ENCODE measurements around the gene MYOZ3. TPM values are rescaled to one million over a fixed set of nuclear protein-coding genes. Genes with fewer than 3 reads are reported as not detected.

Gene MYOZ3, protein sequence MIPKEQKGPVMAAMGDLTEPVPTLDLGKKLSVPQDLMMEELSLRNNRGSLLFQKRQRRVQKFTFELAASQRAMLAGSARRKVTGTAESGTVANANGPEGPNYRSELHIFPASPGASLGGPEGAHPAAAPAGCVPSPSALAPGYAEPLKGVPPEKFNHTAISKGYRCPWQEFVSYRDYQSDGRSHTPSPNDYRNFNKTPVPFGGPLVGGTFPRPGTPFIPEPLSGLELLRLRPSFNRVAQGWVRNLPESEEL
- total RNA-seq (2014; rRNA removed; shearing (Covaris generic)): 0.13 and 0.32 TPM in 2 replicates
- polyA plus RNA-seq (2016; fragmentation: Nextera tagmentation; extraction: Ambion mirVana): 0.18 and 0.71 TPM in 2 replicates

DNA sequence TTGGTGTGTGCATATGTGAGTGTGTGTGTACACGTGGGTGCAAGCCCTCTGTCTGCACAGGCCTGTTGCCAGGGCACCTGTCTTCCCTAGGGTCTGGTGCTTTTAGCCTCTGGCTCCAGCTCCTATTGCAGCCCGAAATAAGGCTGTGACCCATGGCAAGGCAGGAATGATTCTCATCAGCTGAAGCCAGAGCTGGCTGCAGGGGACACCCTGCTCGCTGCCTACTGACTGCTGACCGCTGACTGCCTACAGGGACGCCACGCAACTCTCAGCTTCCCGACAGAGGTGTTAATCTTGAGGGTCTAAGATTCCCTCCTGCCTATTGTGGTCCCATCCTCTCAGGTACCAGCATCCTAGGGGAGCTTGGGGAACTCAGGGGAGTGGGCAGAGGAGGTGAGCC, at the start of gene MYOZ3:
Gene MYOZ3, plus strand, starts transcription at position 166 of the 400 bp plus-strand sequence. CDS start 1,691 bp downstream, outside the sequence.
- no peak within 1 kb of the TSS for H3K4me2 ChIP-seq (ENCODE audit: unreplicated experiment)
- no peaks in the 10 kb centered on the region for H3K36me3 ChIP-seq (ENCODE audit: low read depth)
- 0 out of 2 replicates have a peak, but pooled peaks cover 5% of the 10 kb centered on the region for H3F3A ChIP-seq (ENCODE audit: insufficient read depth)
- no peak within 1 kb of the TSS for H3K9ac ChIP-seq
- no peak within 1 kb of the TSS for H3K27ac ChIP-seq
- no peak within 1 kb of the TSS for H2AFZ ChIP-seq
- 0 out of 2 replicates have a peak, but pooled peaks cover 2% of the 10 kb centered on the region for H3K4me1 ChIP-seq (ENCODE audit: insufficient read depth)
- no peaks in the 10 kb centered on the region for H3K9me3 ChIP-seq (ENCODE audit: low read depth)
- H3K9me2 ChIP-seq (ENCODE audit: insufficient read depth): no peaks in the 10 kb centered on the region
- in situ Hi-C loops (cut with MboI): no loop called here
- no peaks in the 10 kb centered on the region for H4K20me1 ChIP-seq (ENCODE audit: insufficient read depth)
- WGBS, 2 experiments (ENCODE audit: low coverage in 1 of 2, low lambda C conversion rate in 2 of 2, missing lambda C conversion rate in 2 of 2): 49 to 57% methylated on average over 7 of the region's 7 CpGs
- no peaks in the 10 kb centered on the region for H3K27me3 ChIP-seq (replicated peaks; ENCODE audit: insufficient read depth)
- no peak within 1 kb of the TSS for H3K4me3 ChIP-seq
- TF ChIP-seq EZH2phosphoT487 (IDR thresholded peaks at IDR 0.05; ENCODE audit: insufficient read depth, low read depth) (no peak), EZH2 (IDR thresholded peaks at IDR 0.05; ENCODE audit: insufficient read depth, poor library complexity, severe bottlenecking) (no peak)
- no peak for DNase-seq
- H3K79me2 ChIP-seq (ENCODE audit: insufficient read depth): no peaks in the 10 kb centered on the region

- Histone ChIP-seq H3K79me2 (ENCODE audit: insufficient read depth) (no peaks in the 10 kb centered on the region), H2AFZ (no peak overlapping the region), H3K9me3 (ENCODE audit: low read depth) (no peaks in the 10 kb centered on the region), H3K36me3 (ENCODE audit: low read depth) (no peaks in the 10 kb centered on the region), H3K9me2 (ENCODE audit: insufficient read depth) (no peaks in the 10 kb centered on the region), H3K27me3 (replicated peaks; ENCODE audit: insufficient read depth) (no peaks in the 10 kb centered on the region), H3K4me2 (ENCODE audit: unreplicated experiment) (no peak overlapping the region), H3K4me3 (no peak overlapping the region), H3K4me1 (ENCODE audit: insufficient read depth) (peaks cover 13% of the 10 kb centered on the region), H3F3A (ENCODE audit: insufficient read depth) (no peaks in the 10 kb centered on the region), H3K27ac (no peak overlapping the region), H3K9ac (no peak overlapping the region), H4K20me1 (ENCODE audit: insufficient read depth) (no peaks in the 10 kb centered on the region)
- no peak for DNase-seq
- TF ChIP-seq EZH2phosphoT487 (IDR thresholded peaks at IDR 0.05; ENCODE audit: insufficient read depth, low read depth): no peak
- TF ChIP-seq EZH2 (IDR thresholded peaks at IDR 0.05; ENCODE audit: insufficient read depth, poor library complexity, severe bottlenecking): no peak
- in situ Hi-C loops (cut with MboI): no loop called here
- 94% methylated on average over 4 of the region's 4 CpGs for WGBS, 2 experiments (ENCODE audit: low coverage in 1 of 2, low lambda C conversion rate in 2 of 2, missing lambda C conversion rate in 2 of 2)
Measured at GRCh38 chr5:150612405-150612804, 48.6 kb upstream of the MYOZ3 start.

DNA sequence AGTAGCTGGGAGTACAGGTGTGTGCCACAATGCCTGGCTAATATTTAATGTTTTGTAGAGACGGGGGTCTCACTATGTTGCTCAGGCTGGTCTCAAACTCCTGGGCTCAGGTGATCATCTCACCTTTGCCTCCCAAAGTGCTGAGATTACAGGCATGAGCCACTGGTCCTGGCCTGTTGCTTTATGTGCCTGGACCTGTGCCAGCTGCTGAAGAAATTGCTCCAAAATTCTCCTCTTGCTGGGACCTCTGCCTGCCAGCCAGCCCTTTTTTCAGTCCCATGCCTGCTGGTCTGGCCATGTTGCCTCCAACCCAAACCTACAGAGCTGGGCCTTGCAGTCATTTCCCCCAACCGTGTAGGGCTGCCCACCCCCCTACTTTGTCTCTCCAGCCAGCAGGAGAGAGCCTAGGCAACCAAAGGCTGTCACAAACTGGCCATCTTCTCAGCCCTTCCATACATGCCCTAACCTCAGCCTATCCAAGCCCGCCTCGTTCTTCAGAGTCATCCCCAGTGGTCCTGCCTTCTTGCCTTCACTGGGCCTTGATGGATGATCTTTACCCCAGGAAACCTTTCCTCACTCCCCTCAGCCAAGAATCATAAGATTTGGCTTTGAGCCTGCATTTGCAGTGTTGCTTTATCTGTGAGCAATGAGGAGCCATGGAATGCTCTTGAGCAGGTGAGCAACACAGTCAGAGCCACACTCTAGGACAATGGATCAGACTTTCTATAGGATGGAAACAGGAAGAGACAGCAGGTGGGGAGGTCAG, 48.0 kb upstream of the MYOZ3 start:
- Histone ChIP-seq H3K9me2 (ENCODE audit: insufficient read depth) (no peaks in the 10 kb centered on the region), H3K4me3 (no peak overlapping the region), H2AFZ (no peak overlapping the region), H3K27ac (no peak overlapping the region), H3K9ac (no peak overlapping the region), H3F3A (ENCODE audit: insufficient read depth) (no peaks in the 10 kb centered on the region), H3K36me3 (ENCODE audit: low read depth) (no peaks in the 10 kb centered on the region), H3K4me1 (ENCODE audit: insufficient read depth) (peaks cover 13% of the 10 kb centered on the region), H4K20me1 (ENCODE audit: insufficient read depth) (no peaks in the 10 kb centered on the region), H3K9me3 (ENCODE audit: low read depth) (no peaks in the 10 kb centered on the region), H3K79me2 (ENCODE audit: insufficient read depth) (no peaks in the 10 kb centered on the region), H3K27me3 (replicated peaks; ENCODE audit: insufficient read depth) (no peaks in the 10 kb centered on the region), H3K4me2 (ENCODE audit: unreplicated experiment) (no peak overlapping the region)
- no peak for DNase-seq
- in situ Hi-C loops (cut with MboI): no loop called here
- 68 to 70% methylated on average over 4 of the region's 4 CpGs for WGBS, 2 experiments (ENCODE audit: low coverage in 1 of 2, low lambda C conversion rate in 2 of 2, missing lambda C conversion rate in 2 of 2)
- TF ChIP-seq EZH2phosphoT487 (IDR thresholded peaks at IDR 0.05; ENCODE audit: insufficient read depth, low read depth) (no peak), EZH2 (IDR thresholded peaks at IDR 0.05; ENCODE audit: insufficient read depth, poor library complexity, severe bottlenecking) (no peak)

DNA sequence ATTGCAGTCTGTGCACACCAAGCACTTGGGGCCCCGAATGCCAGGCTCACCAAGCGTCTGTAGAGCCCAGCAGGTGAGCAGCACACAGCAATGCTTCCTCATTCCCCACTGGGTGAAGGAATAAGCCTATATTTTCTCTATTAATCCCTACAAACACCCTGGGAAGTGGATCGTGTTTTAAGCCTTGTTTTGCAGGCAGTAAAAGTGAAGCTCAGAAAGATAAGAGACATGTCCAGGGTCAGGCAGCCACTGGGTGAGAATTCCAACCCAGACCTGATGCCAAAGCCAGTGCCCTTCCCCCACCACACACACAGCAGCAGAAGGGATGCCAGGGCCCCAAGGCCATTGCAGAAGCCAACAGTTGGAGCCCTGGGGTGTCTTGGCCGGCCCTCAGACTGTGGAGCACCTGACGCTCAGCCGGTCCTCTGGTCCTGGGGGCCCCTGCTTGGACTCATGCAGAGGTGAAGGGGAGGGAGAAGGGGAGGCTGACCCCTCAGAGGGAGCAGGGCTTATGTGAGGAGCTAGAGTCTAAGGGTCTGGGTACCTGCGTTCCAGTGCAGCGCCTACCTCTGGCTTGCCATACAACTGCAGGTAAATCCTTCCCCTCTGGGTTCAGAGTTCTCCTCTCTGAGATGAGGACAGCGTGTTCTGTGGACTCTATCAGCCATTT, 46.9 kb upstream of the MYOZ3 start:
- no peaks in the 10 kb centered on the region for H3K9me2 ChIP-seq (ENCODE audit: insufficient read depth)
- 88 to 91% methylated on average over 9 of the region's 9 CpGs for whole genome bisulfite sequencing, 2 experiments (ENCODE audit: low coverage in 1 of 2, low lambda C conversion rate in 2 of 2, missing lambda C conversion rate in 2 of 2)
- no peak for DNase-seq
- H3K9me3 ChIP-seq (ENCODE audit: low read depth): no peaks in the 10 kb centered on the region
- H4K20me1 ChIP-seq (ENCODE audit: insufficient read depth): no peaks in the 10 kb centered on the region
- in situ Hi-C loops (cut with MboI): no loop called here
- no peak overlapping the region for H3K27ac ChIP-seq
- H3K4me1 ChIP-seq (ENCODE audit: insufficient read depth): peaks cover 17% of the 10 kb centered on the region
- H3K79me2 ChIP-seq (ENCODE audit: insufficient read depth): no peaks in the 10 kb centered on the region
- H3K36me3 ChIP-seq (ENCODE audit: low read depth): no peaks in the 10 kb centered on the region
- H2AFZ ChIP-seq: no peak overlapping the region
- H3K9ac ChIP-seq: no peak overlapping the region
- TF ChIP-seq EZH2phosphoT487 (IDR thresholded peaks at IDR 0.05; ENCODE audit: insufficient read depth, low read depth) (no peak), EZH2 (IDR thresholded peaks at IDR 0.05; ENCODE audit: insufficient read depth, poor library complexity, severe bottlenecking) (no peak)
- H3F3A ChIP-seq (ENCODE audit: insufficient read depth): peaks cover 5% of the 10 kb centered on the region; the same call in 1 of the 2 replicates
- H3K4me3 ChIP-seq: no peak overlapping the region
- no peaks in the 10 kb centered on the region for H3K27me3 ChIP-seq (replicated peaks; ENCODE audit: insufficient read depth)
- no peak overlapping the region for H3K4me2 ChIP-seq (ENCODE audit: unreplicated experiment)
